ENCODE results near the gene EVI5.
"Not testable (repeated sequence)": the region's sequence is repeated elsewhere in the genome, so short reads cannot be mapped to it uniquely, and the experiment has no call there.

Gene EVI5

DNA sequence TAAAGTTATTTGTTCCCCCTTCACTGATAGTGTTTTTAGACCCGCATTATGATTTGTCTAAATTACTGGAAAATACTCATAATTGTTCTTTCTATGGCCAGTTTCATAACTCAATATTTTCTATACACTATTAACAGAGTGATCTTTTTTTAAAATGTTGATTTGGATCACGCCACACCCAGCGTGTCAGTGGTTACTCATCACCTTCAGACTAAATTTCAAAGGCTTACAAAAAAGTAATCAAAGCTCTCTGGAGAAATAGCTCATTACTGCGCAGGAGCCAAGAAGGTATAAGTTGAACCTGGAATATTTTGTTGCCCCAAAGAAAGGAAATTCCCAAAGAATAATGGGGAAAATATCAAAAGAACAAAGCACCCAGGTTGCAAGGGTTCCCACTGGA is 104.9 kb downstream of the EVI5 start:
- DNase-seq: no peak

DNA sequence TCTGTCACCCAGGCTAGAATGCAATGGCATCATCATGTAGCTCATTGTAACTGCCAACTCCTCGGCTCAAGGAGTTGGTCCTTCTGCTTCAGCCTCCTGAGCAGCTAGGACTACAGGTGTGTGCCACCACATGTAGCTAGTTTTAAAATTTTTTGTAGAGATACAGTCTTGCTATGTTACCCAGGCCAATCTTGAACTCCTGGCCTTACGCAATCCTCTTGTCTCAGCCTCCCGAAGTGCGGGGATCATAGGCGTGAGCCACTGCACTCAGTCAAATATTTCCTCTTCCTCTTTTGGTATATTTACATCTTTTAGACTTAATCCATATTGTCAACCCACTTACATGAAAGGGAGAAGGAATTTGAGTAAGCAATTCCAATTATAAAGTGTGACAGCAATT is 121.1 kb downstream of the EVI5 start:
- peak; percentile 95 for DNase-seq

DNA sequence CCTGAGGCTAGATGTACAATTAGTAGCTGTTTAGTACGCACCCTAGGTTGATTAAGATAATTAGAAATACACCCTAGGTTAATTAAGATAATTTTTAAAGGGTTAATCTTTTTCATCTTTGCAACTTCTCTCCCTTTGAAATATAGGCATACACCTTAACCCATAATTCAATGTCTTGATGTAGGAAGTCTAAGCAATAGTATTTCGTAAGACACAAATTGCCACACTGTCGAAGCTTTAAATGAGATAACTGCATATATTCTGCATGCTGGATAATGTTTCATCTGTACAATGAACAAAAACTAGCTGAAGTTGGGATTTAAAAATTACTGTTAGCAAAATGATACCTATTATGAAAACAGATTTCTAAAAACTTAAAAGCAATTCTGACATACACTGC is 122.9 kb downstream of the EVI5 start:
- peak; percentile 43 for DNase-seq

DNA sequence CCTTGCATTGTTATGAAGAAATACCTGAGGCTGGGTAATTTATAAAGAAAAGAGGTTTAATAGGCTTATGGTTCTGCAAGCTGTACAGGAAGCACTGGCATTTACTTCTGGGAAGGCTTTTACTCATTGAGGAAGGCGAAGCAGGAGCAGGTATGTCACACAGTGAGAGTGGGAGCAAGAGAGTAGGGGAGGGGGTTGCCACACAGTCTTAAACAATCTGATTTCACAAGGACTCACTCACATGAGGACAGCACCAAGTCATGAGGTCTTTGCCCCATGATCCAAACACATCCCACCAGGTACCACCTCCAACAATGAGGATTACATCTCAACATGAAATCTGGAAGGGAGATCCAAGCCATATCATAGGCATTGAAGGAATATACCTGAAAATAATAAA is 127.2 kb downstream of the EVI5 start:
- no peak for DNase-seq

DNA sequence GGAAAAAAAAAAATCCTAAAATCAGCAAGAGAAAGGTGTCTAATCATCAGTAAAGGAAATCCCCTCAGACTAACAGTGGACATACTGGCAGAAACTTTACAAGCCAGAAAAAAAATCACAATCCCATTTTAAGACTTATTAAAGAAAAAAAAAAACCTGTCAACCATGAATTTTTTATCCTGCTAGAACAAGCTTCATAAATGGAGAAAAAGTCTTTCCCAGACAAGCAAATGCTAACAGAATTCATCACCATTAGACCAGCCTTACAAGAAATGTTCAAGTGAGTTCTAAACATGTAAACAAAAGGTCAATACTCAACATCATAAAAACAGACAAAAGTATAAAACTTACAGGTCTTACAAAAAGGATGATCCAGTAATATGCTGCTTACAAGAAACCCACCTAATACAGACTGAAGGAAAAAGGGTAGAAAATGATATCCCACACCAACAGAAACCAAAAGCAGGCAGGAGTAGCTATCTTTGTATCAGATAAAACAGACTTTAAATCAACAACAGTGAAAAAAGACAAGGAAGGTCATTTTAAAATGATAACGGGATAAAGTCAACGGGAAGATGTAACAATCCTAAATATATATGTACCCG is 129.6 kb downstream of the EVI5 start:
- no peak for DNase-seq

DNA sequence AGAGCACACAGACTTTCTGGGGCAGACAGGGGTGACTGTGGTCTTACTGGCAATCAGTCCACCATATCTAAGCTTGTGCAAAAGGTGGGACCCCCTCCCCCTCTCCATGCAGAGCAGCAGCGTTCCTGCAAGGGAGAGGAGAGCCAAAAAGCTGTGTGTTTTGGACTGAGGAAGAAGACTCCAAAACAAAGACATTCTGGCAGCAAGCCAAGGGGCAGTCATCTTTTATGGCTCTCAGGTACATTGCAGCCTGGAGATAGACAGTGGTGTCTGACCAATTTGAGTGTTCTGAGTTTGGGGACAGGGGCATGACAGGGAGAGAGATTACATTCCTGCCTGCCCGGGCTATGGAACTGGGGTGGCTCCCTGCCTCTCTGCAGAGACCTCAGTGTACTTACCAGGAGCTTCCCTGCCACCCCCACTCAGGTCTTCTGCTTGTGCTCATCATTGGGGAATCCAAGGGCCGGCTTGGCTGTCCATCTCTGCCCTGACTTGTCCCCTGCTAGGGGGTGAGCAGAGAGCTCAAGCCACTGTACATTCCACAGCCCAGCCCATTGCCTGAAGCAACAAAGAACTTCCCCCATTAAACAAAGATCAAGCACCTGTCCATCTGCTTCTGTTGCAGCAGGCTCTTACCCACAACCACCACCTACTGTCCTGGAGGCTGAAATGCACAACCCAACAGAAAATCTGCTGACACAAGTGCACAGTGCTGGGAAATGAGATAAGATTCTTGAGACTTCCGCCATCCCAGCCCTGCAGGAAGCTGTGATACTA is 131.1 kb downstream of the EVI5 start:
- DNase-seq: no peak

DNA sequence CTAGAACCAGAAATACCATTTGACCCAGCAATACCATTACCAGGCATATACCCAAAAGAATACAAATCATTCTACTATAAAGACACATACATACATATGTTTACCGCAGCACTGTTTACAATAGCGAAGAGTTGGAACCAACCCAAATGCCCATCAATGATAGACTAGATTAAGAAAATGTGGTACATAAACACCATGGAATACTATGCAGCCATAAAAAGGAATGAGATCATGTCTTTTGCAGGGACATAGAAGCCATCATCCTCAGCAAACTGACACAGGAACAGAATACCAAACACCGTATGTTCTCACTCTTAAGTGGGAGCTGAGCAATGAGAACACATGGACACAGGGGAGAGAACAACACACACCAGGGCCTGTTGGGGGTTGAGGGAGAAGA is 144.2 kb downstream of the EVI5 start:
- DNase-seq: not testable (repeated sequence)

DNA sequence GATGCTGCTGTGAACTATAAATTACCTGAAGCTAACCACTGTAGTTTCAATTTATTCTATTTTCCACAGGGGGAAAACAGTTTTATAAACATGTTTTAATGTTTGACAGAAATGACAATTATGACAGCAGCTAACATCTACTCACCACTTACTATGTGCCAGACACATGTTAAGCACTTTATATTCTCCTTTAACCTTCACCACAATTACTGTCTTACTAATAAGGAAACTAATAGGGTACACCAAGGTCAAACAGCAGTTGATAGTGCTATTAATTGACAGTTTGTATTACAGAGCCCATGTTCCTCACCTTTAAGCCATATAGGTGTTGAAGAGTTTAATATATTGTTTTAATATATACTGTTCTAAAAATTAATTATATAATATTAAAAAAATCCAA is 146.4 kb downstream of the EVI5 start:
- DNase-seq: no peak

DNA sequence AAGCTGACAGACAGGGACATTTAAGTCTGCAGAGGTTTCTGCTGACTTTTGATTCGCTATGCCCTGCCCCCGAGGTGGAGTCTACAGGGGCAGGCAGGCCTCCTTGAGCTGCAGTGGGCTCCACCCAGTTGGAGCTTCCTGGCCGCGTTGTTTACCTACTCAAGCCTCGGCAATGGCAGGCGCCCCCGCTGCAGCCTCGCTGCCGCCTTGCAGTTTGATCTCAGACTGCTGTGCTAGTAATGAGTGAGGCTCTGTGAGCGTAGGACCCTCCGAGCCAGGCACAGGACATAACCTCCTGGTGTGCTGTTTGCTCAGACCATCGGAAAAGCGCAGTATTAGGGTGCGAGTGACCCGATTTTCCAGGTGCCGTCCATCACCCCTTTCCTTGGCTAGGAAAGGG is 149.7 kb downstream of the EVI5 start:
- not testable (repeated sequence) for DNase-seq

DNA sequence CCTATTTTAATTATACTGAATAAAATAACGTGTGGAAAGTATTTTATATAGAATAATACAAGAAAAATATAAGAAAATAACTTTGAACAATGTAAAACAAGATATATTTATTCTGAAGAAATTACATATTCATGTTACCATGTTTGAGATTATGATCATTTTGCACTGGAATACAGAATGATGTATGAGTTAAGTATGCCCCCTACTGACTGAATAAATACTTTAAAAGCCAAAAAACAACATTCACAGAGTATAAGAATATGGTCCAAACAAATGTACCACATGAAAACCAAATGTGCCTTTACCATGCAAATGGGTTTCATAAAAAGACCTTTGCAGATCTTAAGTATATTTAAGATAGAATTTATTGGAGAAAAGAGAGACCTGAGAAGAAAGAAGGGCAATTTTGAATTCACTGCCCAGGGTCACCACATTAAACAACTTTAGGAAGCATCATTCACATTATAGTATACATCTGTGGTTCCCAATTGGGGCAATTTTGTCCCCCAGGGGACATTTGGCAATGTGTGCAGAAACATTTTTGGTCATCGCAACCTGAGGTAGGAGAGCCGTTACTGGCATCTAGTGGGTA is 161.6 kb downstream of the EVI5 start:
- DNase-seq: peak; percentile 18

DNA sequence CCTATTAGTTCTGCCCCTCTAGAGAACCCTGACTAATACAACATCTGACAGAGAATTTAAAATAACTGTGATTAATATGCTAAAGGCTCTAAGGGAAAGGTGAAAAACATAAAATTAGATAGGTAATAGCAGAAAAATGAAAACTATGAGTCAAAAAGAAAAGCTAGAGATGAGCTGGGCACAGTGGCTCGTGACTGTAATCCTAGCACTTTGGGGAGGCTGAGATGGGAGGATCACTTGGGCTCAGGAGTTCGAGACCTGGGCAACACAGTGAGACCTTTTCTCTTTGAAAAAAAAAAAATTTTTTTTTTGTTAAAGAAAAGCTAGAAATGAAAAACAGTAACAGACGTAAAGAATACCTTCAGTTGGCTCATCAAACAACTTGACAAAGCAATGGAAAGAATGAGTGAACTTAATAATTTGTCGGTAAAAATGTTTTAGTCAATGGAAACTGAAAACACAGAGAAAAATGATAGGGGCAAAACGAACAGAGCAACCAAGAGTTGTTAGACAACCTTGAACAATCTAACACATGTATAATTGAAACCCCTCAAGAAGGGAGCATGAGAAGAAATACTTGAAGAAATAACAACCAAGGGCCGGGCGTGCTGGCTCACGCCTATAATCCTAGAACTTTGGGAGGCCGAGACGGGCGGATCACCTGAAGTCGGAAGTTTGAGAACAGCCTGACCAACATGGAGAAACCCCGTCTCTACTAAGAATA is 165.3 kb downstream of the EVI5 start:
- DNase-seq: no peak

DNA sequence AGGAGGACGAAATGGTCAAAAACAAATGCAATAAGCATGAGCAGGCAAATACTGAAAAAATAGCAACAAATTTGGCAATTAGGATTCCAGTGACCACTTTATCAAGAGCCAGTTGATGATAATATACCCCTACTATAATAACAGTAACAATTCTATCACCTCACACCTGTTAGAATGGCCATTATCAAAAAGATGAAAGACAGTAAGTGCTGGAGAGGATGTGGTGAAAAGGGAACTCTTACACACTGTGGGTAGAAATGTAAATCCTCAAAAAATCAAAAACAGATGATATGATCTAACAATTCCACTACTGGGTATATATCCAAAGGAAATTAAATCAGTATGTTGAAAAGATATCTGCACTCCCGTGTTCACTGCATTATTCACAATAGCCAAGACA is 183.9 kb downstream of the EVI5 start:
- no peak for DNase-seq

DNA sequence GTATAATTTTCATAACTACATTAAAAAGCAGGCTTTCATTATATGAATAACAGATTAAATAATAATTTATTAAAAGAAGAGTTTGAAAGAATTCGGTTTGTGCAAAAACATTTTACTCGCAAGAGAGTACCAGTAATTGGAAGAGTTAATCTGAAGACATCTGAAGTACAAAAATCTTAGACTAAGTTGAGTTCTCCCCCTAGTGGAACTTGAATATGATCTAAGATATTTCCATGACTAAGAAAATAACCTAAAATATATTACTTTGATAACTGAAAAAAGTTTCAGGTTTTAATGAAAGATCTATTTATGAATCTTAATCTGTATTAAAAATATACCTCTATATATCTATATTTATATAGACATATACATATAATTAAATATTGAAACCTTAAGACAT is 185.7 kb downstream of the EVI5 start:
- DNase-seq: peak; percentile 72

DNA sequence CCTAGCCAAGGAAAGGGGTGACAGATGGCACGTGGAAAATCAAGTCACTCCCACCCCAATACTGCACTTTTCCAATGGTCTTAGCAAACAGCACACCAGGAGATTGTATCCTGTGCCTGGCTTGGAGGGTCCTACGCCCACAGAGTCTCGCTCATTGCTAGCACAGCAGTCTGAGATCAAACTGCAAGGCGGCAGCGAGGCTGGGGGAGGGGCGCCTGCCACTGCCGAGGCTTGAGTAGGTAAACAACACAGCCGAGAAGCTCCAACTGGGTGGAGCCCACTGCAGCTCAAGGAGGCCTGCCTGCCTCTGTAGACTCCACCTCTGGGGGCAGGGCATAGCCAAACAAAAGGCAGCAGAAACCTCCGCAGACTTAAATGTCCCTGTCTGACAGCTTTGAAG is 195.5 kb downstream of the EVI5 start:
- DNase-seq: not testable (repeated sequence)

DNA sequence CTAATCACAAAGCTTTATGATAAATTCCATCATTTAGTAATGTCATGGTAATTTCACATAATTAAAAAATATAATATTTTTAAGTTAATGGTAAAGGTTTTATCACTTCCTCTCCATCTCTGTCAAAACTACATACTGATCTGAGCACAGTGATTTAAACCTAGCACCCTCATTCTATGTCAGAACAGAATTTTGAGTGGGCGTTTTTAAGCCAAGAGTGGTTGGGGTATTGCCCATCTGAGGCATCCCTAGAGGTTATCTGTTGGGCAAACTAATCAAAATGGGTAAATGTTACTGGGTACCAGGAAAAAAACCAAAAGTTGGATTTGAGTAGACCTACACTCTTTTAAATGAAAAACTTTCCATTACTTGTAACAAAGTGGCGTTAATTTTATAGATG is 197.5 kb downstream of the EVI5 start:
- DNase-seq: no peak

DNA sequence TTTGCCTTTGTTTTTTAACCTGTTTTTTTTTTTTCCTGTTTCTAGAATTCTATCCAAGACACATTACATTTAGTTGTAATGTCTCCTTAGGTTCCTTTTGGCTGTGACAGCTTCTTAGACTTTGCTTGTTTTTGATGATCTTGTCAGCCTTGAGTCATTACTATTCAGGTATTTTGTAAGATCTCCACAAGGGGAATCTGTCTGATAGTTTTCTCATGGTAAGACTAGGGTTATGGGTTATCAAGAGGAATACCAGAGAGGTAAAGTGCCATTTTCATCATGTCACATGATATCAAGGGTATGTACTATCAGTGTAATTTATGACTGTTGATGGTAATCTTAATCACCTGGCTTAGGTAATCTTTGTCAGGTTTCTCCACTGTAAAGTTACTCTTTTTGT is 199.1 kb downstream of the EVI5 start:
- no peak for DNase-seq

DNA sequence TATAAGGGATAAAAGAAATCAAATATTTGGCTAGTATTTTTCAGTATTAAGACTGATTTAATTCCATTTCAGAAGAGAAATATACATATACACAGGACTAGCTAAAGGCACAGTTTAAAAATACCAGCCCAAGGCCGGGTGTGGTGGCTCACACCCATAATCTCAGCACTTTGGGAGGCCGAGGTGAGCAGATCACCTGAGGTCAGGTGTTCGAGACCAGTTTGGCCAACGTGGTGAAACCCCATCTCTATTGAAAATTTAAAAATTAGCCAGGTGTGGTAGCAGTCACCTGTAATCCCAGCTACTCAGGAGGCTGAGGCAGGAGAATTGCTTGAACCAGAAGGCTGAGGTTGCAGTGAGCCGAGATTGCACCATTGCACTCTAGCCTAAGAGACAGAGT is 200.1 kb downstream of the EVI5 start:
- not testable (repeated sequence) for DNase-seq

DNA sequence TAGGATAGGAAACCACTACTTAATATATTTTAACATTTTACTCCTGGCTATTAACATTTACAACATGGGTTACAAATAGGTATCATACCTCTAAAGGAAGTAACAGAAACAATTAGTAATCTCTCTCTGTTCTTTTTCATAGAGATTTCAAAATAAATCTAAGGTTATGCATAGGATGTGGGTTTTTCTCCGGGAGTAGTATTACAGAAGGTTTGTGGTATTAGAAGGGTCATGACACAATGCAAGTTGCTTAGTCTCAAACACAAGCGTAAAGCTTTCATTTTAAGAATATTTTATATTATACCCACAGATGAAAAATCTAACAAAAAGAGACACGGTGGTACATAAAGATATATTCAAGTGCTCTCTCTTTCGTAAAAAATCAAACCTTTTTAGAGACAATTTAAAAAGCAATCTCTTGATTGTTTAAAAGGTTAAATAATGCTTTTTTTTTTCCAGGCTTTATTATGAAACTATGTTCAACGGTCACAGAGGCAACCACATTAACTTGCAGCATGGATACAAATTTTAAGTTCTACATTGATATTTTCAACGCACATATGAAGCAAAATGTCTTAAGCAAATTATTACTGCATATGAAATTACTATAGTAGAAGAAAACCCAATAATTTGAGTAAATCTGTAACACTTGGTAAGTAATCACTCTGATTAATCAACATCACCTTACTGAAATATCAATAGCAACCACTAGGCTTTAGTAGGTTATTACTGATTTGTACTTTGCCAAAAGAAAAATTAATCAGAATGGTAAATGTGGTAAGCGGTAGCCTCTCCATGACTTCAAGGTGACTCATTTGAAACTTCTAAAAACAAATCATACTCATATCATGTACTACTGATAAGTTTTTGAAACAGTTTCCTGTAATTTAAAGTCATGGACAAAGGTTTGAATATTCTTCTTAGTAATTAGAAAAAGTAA is 200.8 kb downstream of the EVI5 start:
- DNase-seq: peak; percentile 89

DNA sequence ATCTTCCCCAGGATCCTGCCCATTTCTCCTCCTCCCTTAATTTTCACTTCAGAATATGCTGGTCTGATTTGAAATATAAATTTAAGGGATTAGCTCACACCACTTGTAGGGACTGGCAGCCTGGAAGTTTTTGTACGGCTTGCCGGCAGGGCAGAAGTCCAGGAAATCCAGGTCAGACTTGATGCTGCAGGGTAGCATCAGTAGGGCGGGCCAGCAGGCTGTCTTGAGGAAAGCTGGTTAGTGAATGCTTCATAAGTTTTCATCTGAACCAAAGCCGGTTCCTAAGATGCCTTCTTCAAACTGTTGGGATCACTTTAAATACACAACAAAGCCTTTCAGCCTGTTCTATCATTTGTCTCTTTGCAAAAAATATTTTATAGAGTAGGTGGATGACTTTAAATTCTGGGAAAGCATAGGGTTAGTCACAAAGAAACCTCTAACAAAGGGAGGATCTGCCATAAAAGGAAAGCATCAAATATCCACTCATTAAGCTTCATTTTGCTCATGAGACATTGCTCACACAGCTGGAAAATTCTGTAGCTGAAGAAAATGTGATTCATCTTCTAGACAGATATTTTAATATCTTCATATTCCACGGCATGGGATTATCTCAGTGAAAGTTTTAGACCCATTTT is 207.5 kb downstream of the EVI5 start:
- DNase-seq: no peak

DNA sequence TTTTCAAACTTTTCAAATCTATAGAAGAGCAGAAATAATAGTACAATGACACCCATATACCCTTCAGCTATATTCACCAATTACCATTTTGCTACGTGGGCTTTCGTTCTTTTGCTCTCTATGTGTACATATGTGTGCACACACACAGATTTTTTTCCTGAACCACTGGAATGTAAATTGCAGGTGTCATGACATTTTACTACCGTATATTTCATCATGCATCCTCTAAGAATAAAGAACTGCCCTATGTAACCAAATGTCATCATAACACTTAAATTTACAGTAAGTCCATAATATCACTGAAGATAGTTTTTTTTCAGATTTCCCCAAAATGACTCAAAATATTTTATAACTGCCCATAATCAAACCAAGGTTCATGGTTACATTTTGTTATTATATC is 209.8 kb downstream of the EVI5 start:
- no peak for DNase-seq

DNA sequence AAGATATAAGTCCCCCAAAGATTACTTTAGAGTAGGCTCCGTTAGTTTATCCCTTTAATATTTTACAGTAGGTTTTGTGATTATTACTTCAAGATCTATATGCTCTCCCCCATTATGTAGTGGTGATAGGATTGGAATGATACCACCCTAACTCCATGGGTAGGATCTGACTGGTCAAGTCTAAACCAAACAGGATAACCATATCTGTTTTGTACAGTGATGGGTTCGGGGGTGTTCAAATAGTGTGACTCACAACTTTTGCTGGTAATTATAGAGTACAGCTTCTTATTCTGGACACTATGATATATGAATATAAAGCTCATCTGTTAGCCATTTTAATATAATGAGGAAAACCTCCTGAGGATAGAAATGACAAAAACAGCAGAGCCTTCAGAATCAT is 212.4 kb downstream of the EVI5 start:
- no peak for DNase-seq

DNA sequence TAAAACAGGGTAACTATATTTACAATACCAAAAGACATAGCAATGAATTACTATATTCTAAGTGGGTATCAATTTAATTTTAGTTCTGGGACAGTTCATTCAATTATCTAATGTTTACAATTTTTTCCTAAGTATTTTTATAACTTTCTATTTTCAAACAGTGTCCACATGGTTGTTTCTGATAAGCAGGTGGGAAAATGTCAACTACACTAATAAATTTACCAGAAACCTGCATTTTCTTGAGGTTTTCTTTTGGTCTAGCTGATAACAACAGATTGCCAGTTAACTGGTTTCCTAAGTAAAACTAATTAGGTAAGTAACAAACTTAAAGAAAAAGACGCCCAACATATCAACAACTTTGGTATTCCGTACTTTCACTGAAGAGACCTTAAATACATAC is 213.3 kb downstream of the EVI5 start:
- no peak for DNase-seq

Data from MV-4-11 (cell line).